BJ (cell line): Measurements from ENCODE around the gene EYA4. TPM values are rescaled to one million over a fixed set of nuclear protein-coding genes. Genes with fewer than 3 reads are reported as not detected.
"Not testable (repeated sequence)": the region's sequence is repeated elsewhere in the genome, so short reads cannot be mapped to it uniquely, and the experiment has no call there.

Experiments
- CTCF ChIA-PET: fragments of 350-600 bp; formaldehyde crosslinking; extraction: SDS; loops from one replicate; lab custom pipeline; 2021; ENCODE audit warnings: antibody characterized with exemption, inconsistent platforms; lab: Yijun Ruan, JAX
- POLR2A ChIA-PET: fragments of 300-600 bp; sonication (Branson Sonifier 250); formaldehyde crosslinking; extraction: SDS; loops from one replicate; lab custom pipeline; 2021; ENCODE audit warnings: antibody characterized with exemption; lab: Charles Lee
- DNase-seq: peaks from one replicate; pipeline ENCODE4 v3.0.0-alpha.2; 2011; ENCODE audit warnings: low read depth
- H3K27me3 ChIP-seq: 2 replicates; pipeline ENCODE4 v1.6.0; 2011; ENCODE audit warnings: low read length; ENCODE audit not compliant: control insufficient read depth, insufficient read depth
- H3K36me3 ChIP-seq: 2 replicates; pipeline ENCODE4 v1.5.1; 2011; ENCODE audit warnings: low read length; ENCODE audit not compliant: control insufficient read depth, insufficient read depth
- H3K4me3 ChIP-seq: 2 replicates; pipeline ENCODE4 v1.5.1; 2011; ENCODE audit warnings: low read depth, mild to moderate bottlenecking, control low read depth, low read length
- CTCF ChIP-seq: IDR thresholded peaks from 2 replicates; pipeline ENCODE4 v1.5.1; 2011; ENCODE audit warnings: low read depth, mild to moderate bottlenecking, control low read depth, inconsistent platforms, low read length, moderate library complexity; ENCODE audit not compliant: insufficient read depth
- polyA plus RNA-seq: library from polyadenylated mRNA; depleted of rRNA; stranded (reverse); fragments of >200 nt; gene quantifications from 2 replicates; pipeline ENCODE4 v1.2.3, GENCODE V29; 2011

EYA4 gene
- polyA plus RNA-seq, 1 experiment: 0.32 TPM

DNA sequence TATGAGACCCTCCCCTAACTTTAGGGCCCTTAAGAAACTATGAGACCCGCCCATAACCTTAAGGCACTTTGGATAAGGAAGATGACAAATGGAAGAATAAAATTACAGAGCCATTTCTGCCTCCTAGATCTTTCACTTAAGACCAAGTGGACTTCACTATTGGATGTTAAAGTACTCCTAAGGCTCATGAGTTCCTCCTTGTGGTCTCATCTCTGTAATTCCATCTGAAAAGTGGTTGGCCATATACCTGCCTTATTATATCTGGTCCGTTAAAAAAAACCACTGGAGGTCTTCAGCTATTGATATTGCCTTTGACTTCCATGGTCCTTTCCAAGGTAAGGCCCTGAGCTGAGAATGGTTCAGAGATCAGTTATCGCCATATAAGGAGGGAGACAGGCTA, 310.3 kb downstream of the EYA4 start:
- DNase-seq: no peak
- ChIA-PET CTCF (interaction anchor here (1.0 to 2.3 kb wide), 8 partner anchors 10 to 721 kb away, joined by 3 to 14 read pairs (median 8); no protein-coding TSS in a partner anchor), POLR2A (no interaction called here)
- TF ChIP-seq CTCF: no peak
- no peak overlapping the region for H3K4me3 ChIP-seq
- no peaks in the 10 kb centered on the region; the same call in 1 of the 2 replicates for H3K27me3 ChIP-seq
- H3K36me3 ChIP-seq: no peaks in the 10 kb centered on the region

- TF ChIP-seq CTCF: no peak
- DNase-seq: peak; percentile 93
- ChIA-PET POLR2A (interaction anchor here (0.6 kb wide), 1 partner anchor 594 kb away, joined by 3 read pairs; no protein-coding TSS in a partner anchor), CTCF (interaction anchor here (0.7 to 2.3 kb wide), 13 partner anchors 9 to 722 kb away, joined by 3 to 14 read pairs (median 3); no protein-coding TSS in a partner anchor)
- H3K27me3 ChIP-seq: no peaks in the 10 kb centered on the region; the same call in 1 of the 2 replicates
- H3K4me3 ChIP-seq: no peak overlapping the region
- no peaks in the 10 kb centered on the region for H3K36me3 ChIP-seq
These were observed 310.7 kb downstream of the EYA4 start for GRCh38 chr6:133551847-133552341.

- DNase-seq: no peak
- peak; percentile 62 for TF ChIP-seq CTCF
- ChIA-PET POLR2A (no interaction called here), CTCF (no interaction called here)
- H3K36me3 ChIP-seq: no peaks in the 10 kb centered on the region
- no peaks in the 10 kb centered on the region; the same call in 1 of the 2 replicates for H3K27me3 ChIP-seq
- no peak overlapping the region for H3K4me3 ChIP-seq
These were observed 312.5 kb downstream of the EYA4 start for GRCh38 chr6:133553652-133554051.

- H3K4me3 ChIP-seq, POLR2A ChIA-PET, DNase-seq, H3K36me3 ChIP-seq, H3K27me3 ChIP-seq: not testable (repeated sequence)
- CTCF ChIA-PET: interaction anchor here (1.1 to 1.9 kb wide), 2 partner anchors 371 to 591 kb away, joined by 4 to 7 read pairs; no protein-coding TSS in a partner anchor
These were observed 313.0 kb downstream of the EYA4 start for GRCh38 chr6:133554121-133554520.

DNA sequence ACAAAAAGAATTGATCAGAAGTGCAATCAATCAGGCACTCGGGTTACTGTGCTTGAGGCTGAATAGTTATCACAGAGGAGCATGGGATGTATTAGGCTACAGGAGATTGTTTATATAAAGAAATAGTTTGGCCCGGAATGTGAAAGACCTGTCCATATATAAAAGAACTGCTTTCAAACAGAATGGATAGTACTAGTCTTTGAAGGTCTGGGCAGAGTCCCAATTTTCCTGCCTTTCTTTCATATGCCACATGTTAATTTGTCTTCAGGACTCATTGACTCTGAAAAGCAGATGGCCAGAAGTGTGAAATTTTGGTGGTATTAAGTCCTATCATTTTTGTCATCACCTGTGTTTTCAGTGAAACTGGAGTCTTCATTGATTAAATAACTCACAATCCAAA, 314.5 kb downstream of the EYA4 start:
- ChIA-PET POLR2A (no interaction called here), CTCF (interaction anchor here (0.6 to 1.9 kb wide), 2 partner anchors 546 to 593 kb away, joined by 3 to 7 read pairs; no protein-coding TSS in a partner anchor)
- H3K27me3 ChIP-seq: no peaks in the 10 kb centered on the region; the same call in 1 of the 2 replicates
- TF ChIP-seq CTCF: no peak
- H3K4me3 ChIP-seq: no peak overlapping the region
- DNase-seq: no peak
- H3K36me3 ChIP-seq: no peaks in the 10 kb centered on the region
